Gastroesophageal sphincter (tissue), 4 donors: Measurements from ENCODE around the gene PPP4R1. TPM values are rescaled to one million over a fixed set of nuclear protein-coding genes. Genes with fewer than 3 reads are reported as not detected.

ENCODE experiments used
- ATAC-seq: fragments of 150-250 bp; one replicate; pipeline ENCODE4 v1.9.1; 2016; ENCODE audit warnings: mild to moderate bottlenecking, moderate library complexity
- H3K27ac ChIP-seq, 4 donors: fragments of 200-600 bp; sonication (generic) in 3 of 4; 1 replicate in 3 of 4; 2 replicates in 1 of 4; pipeline ENCODE4 v1.5.1; 2016 to 2019
- H3K27me3 ChIP-seq: fragments of 200-600 bp; sonication (generic); one replicate; pipeline ENCODE4 v1.5.1; 2019
- H3K36me3 ChIP-seq, 2 donors: fragments of 200-600 bp; sonication (generic); one replicate each; pipeline ENCODE4 v1.5.1; 2019; ENCODE audit warnings: control low read depth in 1 of 2
- H3K4me1 ChIP-seq, 3 donors: fragments of 200-600 bp; sonication (generic); 1 replicate in 2 of 3; 2 replicates in 1 of 3; pipeline ENCODE4 v1.5.1; 2016 to 2019; ENCODE audit warnings: control low read depth in 2 of 3
- H3K4me3 ChIP-seq, 2 donors: fragments of 200-600 bp; sonication (generic); one replicate each; pipeline ENCODE4 v1.5.1; 2019; ENCODE audit warnings: mild to moderate bottlenecking in 1 of 2, moderate library complexity in 1 of 2
- H3K9me3 ChIP-seq, 3 donors: fragments of 200-600 bp; sonication (generic); one replicate each; pipeline ENCODE4 v1.5.1; 2017 to 2019; ENCODE audit warnings: control low read depth in 2 of 3
- EP300 ChIP-seq: sonication (generic); formaldehyde crosslinking; IDR thresholded peaks from one replicate; pipeline ENCODE4 v1.6.1; 2017; ENCODE audit warnings: antibody characterized with exemption, mild to moderate bottlenecking
- POLR2A ChIP-seq, 2 donors: fragments of 450-650 bp; IDR thresholded peaks; one replicate each; pipeline ENCODE4 v1.6.1; 2017; ENCODE audit warnings: antibody characterized with exemption in 2 of 2, mild to moderate bottlenecking in 2 of 2, moderate library complexity in 1 of 2
- POLR2AphosphoS5 ChIP-seq: sonication (generic); formaldehyde crosslinking; IDR thresholded peaks from one replicate; pipeline ENCODE4 v1.6.1; 2017; ENCODE audit warnings: antibody characterized with exemption
- WGBS, 2 donors: methylation state at CpG; one replicate each; pipeline ENCODE4 v1.1.5; 2018; ENCODE audit warnings: low coverage in 1 of 2; 5-methylcytosine and 5-hydroxymethylcytosine counted together
- total RNA-seq, 4 donors: library from RNA; depleted of rRNA; stranded (reverse); fragments of >200 nt; gene quantifications; one replicate each; pipeline ENCODE4 v1.1.0, GENCODE V29; 2016
- TF ChIP-seq, protein P1 (sequence below), 4 experiments: fragments of 200-600 bp in 2 of 4; fragments of 450-650 bp in 2 of 4; sonication (generic) in 1 of 4; IDR thresholded peaks; one replicate each; pipeline ENCODE4 v1.5.1; 2017 to 2019; ENCODE audit warnings: antibody characterized with exemption in 4 of 4, mild to moderate bottlenecking in 2 of 4, moderate library complexity in 2 of 4

Gene PPP4R1
- total RNA-seq, 4 donors from 2014 or later, result 91.1 to 174 (median 117) TPM

DNA sequence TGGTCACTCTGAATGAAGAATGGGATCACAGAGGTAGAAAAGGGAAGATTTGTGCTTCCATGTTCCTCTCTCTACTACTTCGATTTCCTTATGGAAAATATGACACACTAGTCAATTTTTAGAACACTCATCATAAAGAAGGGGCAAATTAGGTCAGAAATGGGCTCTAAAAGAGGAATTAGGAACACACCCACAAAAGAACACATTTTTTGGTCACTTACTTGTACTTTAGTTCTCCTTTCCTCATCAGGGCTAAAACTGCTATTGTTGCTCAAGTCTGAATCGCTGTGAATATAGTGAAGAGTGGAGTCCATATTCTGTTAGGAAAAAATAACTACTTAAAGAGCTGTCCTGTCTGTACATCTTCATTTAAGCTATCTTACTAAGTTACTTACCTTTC is 52.6 kb downstream of the PPP4R1 start:
- WGBS, 2 donors, result 59 to 73% methylated on average over 2 of the region's 2 CpGs
- no peak for TF ChIP-seq POLR2AphosphoS5
- TF ChIP-seq EP300, result no peak
- no peak for TF ChIP-seq POLR2A (IDR thresholded peaks at IDR 0.05)
- TF ChIP-seq, protein P1, sequence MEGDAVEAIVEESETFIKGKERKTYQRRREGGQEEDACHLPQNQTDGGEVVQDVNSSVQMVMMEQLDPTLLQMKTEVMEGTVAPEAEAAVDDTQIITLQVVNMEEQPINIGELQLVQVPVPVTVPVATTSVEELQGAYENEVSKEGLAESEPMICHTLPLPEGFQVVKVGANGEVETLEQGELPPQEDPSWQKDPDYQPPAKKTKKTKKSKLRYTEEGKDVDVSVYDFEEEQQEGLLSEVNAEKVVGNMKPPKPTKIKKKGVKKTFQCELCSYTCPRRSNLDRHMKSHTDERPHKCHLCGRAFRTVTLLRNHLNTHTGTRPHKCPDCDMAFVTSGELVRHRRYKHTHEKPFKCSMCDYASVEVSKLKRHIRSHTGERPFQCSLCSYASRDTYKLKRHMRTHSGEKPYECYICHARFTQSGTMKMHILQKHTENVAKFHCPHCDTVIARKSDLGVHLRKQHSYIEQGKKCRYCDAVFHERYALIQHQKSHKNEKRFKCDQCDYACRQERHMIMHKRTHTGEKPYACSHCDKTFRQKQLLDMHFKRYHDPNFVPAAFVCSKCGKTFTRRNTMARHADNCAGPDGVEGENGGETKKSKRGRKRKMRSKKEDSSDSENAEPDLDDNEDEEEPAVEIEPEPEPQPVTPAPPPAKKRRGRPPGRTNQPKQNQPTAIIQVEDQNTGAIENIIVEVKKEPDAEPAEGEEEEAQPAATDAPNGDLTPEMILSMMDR (IDR thresholded peaks at IDR 0.05), result no peak
- Histone ChIP-seq H3K27me3 (no peaks in the 10 kb centered on the region), H3K4me1 (peaks cover 8 to 50% (median 11%) of the 10 kb centered on the region in 3 donors), H3K9me3 (no peaks in the 10 kb centered on the region), H3K4me3 (no peak overlapping the region), H3K27ac (no peak overlapping the region), H3K36me3 (peaks cover 6 to 74% of the 10 kb centered on the region in 2 donors)
- peak; percentile 36 for ATAC-seq

DNA sequence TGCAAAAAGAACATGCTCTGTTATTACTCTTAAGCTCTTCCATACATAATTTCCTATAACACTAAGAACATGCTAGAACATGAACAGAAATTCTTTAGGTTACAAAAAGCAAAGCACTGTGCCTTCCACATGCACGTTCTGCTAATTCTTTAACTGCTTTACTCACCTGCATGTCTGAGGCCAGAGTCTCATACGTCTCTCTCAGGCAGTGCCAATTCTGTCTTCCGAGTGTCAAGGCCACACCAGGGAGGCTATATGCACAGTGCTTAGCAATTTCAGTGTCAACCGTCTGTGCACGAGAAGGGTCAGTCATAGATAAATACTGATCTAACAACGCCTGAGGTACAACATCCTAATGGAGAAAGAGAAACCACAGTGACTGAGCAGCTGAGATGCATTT is 55.1 kb downstream of the PPP4R1 start:
- 68 to 76% methylated on average over 6 of the region's 6 CpGs for WGBS, 2 donors
- no peak overlapping the region for H3K4me3 ChIP-seq
- peaks cover 3 to 30% (median 4%) of the 10 kb centered on the region in 3 donors for H3K4me1 ChIP-seq
- H3K9me3 ChIP-seq, result no peaks in the 10 kb centered on the region
- TF ChIP-seq, protein P1 (IDR thresholded peaks at IDR 0.05), result no peak
- ATAC-seq, result no peak
- H3K27ac ChIP-seq, result no peak overlapping the region
- peaks cover 7 to 91% of the 10 kb centered on the region in 2 donors for H3K36me3 ChIP-seq
- no peaks in the 10 kb centered on the region for H3K27me3 ChIP-seq

DNA sequence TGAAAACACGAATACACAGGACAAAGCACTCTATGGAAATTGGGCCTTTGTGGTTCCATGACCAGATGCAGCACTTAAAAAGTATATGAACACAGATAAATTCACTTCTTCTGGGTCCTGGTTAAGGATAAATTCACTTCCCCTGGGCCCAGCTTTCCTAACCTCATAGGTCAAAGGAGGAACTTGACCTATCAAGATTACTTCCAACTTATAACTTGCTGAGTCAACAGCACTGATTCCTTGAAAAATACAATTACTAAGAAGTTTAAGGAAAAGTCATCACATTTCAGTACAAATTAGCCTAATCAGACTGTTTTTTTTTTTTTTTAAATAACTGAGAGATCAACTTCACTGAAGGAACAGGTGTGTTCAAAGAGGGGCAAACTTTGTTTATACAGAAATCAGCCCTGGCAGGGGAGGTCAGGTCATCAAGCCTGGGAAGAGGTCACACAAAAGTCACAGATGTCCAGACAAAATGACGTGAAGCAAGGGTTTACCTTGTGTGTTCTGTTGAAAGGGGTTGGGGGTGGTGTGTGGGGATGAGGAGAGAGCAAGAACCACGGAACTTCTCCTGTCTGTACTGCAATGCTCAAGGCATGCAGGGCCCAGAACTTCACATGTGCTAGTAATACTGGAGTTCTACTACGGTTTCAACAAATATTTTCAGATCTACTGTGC is 55.8 kb downstream of the PPP4R1 start:
- no peaks in the 10 kb centered on the region for H3K9me3 ChIP-seq
- no peak overlapping the region for H3K4me3 ChIP-seq
- peaks cover 0 to 22% (median 4%) of the 10 kb centered on the region in 3 donors for H3K4me1 ChIP-seq
- H3K27me3 ChIP-seq, result no peaks in the 10 kb centered on the region
- no peak overlapping the region for H3K27ac ChIP-seq
- no peak for ATAC-seq
- WGBS, 2 donors, result 55 to 71% methylated on average over 3 to 4 of the region's 4 CpGs
- H3K36me3 ChIP-seq, result peaks cover 7 to 98% of the 10 kb centered on the region in 2 donors
- no peak for TF ChIP-seq EP300
- TF ChIP-seq, protein P1 (IDR thresholded peaks at IDR 0.05), result no peak
- TF ChIP-seq POLR2AphosphoS5, result no peak
- no peak for TF ChIP-seq POLR2A (IDR thresholded peaks at IDR 0.05)

DNA sequence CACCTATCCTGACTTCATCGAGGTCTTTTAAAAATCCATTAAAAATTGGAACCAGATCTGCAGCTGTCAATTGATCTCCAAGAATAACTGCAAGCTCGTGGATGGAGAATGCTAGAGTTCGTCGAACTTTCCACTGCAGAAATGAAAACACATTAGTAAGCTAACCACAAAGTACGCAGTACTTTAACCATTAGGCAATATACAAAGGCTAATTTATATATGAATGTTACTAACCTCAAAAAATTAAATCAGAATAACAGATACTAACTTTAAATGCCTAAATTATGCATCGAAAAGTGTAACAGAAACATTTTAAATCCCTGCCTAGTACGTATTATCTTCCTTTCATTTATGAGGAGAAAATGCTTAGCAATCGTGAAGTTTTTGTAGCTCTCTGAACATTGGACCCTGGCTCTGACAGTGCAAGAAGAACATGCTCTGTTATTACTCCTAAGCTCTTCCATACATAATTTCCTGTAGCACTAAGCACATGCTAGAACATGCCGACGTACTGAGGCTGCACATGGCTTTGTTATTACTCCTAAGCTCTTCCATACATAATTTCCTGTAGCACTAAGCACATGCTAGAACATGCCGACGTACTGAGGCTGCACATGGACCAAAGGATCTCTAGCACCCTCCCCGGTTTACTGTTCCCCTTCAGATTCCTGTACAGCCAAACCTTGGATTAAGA is 57.0 kb downstream of the PPP4R1 start:
- no peak for TF ChIP-seq EP300
- TF ChIP-seq POLR2A (IDR thresholded peaks at IDR 0.05), result no peak
- TF ChIP-seq, protein P1 (IDR thresholded peaks at IDR 0.05), result no peak
- TF ChIP-seq POLR2AphosphoS5, result no peak
- Histone ChIP-seq H3K27ac (no peak overlapping the region), H3K4me3 (no peak overlapping the region), H3K4me1 (peaks cover 0 to 11% (median under 1%) of the 10 kb centered on the region in 3 donors), H3K36me3 (peaks cover 7 to 99% of the 10 kb centered on the region in 2 donors), H3K27me3 (no peaks in the 10 kb centered on the region), H3K9me3 (peaks cover 0 to 3% (median 0%) of the 10 kb centered on the region in 3 donors)
- ATAC-seq, result no peak
- 80 to 87% methylated on average over 8 to 13 of the region's 13 CpGs for WGBS, 2 donors

DNA sequence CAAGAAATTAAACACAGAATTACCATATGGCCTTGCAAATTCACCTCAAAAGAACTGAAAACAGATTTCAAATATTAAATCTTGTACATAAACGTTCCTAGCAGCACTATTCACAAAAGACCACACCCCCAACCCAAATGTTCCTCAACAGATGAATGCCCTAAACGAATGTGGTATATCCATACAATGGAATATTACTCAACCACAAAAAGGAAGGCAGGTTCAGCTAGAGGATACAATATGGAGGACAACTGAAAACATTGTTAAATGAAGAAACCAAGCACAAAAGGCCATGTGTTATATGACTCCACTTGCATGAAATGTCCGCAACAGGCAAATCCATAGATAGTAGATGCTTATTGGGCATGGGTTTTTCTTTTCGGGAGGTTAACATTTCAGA is 61.7 kb downstream of the PPP4R1 start:
- ATAC-seq, result no peak
- no peak overlapping the region for H3K4me3 ChIP-seq
- H3K9me3 ChIP-seq, result peaks cover 0 to 3% (median 0%) of the 10 kb centered on the region in 3 donors
- WGBS, 2 donors, result 89 to 95% methylated on average over 2 to 4 of the region's 4 CpGs
- no peak overlapping the region for H3K27ac ChIP-seq
- H3K27me3 ChIP-seq, result no peaks in the 10 kb centered on the region
- peaks cover 6 to 100% of the 10 kb centered on the region in 2 donors for H3K36me3 ChIP-seq
- TF ChIP-seq, protein P1 (IDR thresholded peaks at IDR 0.05), result no peak
- TF ChIP-seq POLR2AphosphoS5 (no peak), EP300 (no peak), POLR2A (IDR thresholded peaks at IDR 0.05) (no peak)
- no peaks in the 10 kb centered on the region for H3K4me1 ChIP-seq
